Natural killer cell (primary cell): ENCODE results near the gene CORO2A. TPM values are rescaled to one million over a fixed set of nuclear protein-coding genes. Genes with fewer than 3 reads are reported as not detected.
A peak's percentile ranks its signal among the peaks of the same experiment; 100 is the strongest.

Experiments used
- ATAC-seq, 3 donors: fragments of 150-1000 bp in 2 of 3; fragments of 200-7000 bp in 1 of 3; cut with Tn5 transposase; 1 replicate in 1 of 3; 2 replicates in 2 of 3; pipeline ENCODE4 v1.10.0; 2021; ENCODE audit warnings: mild to moderate bottlenecking in 2 of 3, moderate library complexity in 2 of 3
- DNase-seq, 2 donors: peaks; one replicate each; pipeline versions ENCODE4 v3.0.0 to v3.0.0-alpha.2; 2013 to 2021; ENCODE audit warnings: mixed read lengths in 1 of 2
- H3K27ac ChIP-seq: one replicate; pipeline ENCODE4 v1.5.1; 2013; ENCODE audit warnings: mild to moderate bottlenecking, low read length
- H3K27me3 ChIP-seq: one replicate; pipeline ENCODE4 v1.6.1; 2013; ENCODE audit warnings: low read length; ENCODE audit not compliant: control insufficient read depth, insufficient read depth
- H3K36me3 ChIP-seq: one replicate; pipeline ENCODE4 v1.6.1; 2013; ENCODE audit warnings: low read length; ENCODE audit not compliant: control insufficient read depth, insufficient read depth
- H3K4me1 ChIP-seq: one replicate; pipeline ENCODE4 v1.6.1; 2013; ENCODE audit warnings: low read length; ENCODE audit not compliant: control insufficient read depth, insufficient read depth
- H3K4me3 ChIP-seq: one replicate; pipeline ENCODE4 v1.5.1; 2013; ENCODE audit warnings: low read length
- H3K9me3 ChIP-seq: one replicate; pipeline ENCODE4 v1.6.1; 2013; ENCODE audit warnings: low read length; ENCODE audit not compliant: control insufficient read depth, insufficient read depth
- H3K27ac Mint-ChIP-seq, 2 donors: one replicate each; pipeline ENCODE4 v1.8.0; 2022; ENCODE audit warnings: mild to moderate bottlenecking in 2 of 2, mixed read lengths in 2 of 2, moderate library complexity in 1 of 2
- H3K27me3 Mint-ChIP-seq, 2 donors: one replicate each; pipeline ENCODE4 v1.8.0; 2022; ENCODE audit warnings: low read depth in 2 of 2, mixed read lengths in 2 of 2
- H3K36me3 Mint-ChIP-seq: one replicate; pipeline ENCODE4 v1.8.0; 2022; ENCODE audit warnings: mixed read lengths
- H3K4me1 Mint-ChIP-seq, 2 donors: one replicate each; pipeline ENCODE4 v1.8.0; 2022; ENCODE audit warnings: mixed read lengths in 2 of 2
- H3K4me3 Mint-ChIP-seq: one replicate; pipeline ENCODE4 v1.8.0; 2022; ENCODE audit warnings: mild to moderate bottlenecking, moderate library complexity, mixed read lengths
- H3K9me3 Mint-ChIP-seq, 2 donors: one replicate each; pipeline ENCODE4 v1.8.0; 2022; ENCODE audit warnings: mixed read lengths in 2 of 2
- WGBS: methylation state at CpG from one replicate; pipeline ENCODE4 v1.1.7; 2013; ENCODE audit warnings: missing lambda C conversion rate; ENCODE audit not compliant: insufficient coverage; 5-methylcytosine and 5-hydroxymethylcytosine counted together
- intact Hi-C: fragments of 100-400 bp; cut with micrococcal nuclease; formaldehyde crosslinking; loops from one replicate; pipeline ENCODE4 v1.14.2; 2022
- total RNA-seq, 4 donors: library from RNA; stranded (reverse); fragments of 120-200 nt in 1 of 4; gene quantifications; one replicate each; pipeline versions ENCODE4 v1.2.3 to v1.2.4, GENCODE V29; 2013 to 2022
- TF ChIP-seq, protein P1 (sequence below): fragments of 200-600 bp; IDR thresholded peaks from one replicate; pipeline ENCODE4 v1.8.0; 2022; ENCODE audit warnings: antibody characterized with exemption

CORO2A gene
- total RNA-seq, 3 donors from 2014 or later (not counting 1 experiment from before 2014, with no cell fraction given) = 1.9 to 3.6 (median 2.3) TPM

DNA sequence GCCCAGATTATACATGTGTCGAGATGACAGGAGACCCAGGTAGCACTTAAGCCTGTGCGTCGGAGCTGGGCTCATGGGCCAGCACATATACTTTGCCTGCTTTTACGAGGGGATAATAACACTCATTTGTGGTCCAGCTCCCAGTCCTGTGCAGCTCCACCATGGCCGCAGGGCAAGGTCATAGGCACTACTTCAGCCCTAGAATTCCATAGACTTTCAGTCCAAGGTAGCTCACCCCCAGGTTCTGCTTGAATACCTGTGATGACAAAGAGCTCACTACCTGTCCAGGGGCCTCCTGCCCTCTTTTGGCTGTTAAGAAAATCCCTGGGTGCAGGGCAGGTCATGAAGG, 1.7 kb downstream of the CORO2A start:
- intact Hi-C loops = loop anchor here (5.0 kb wide), 1 partner anchor 67 kb away; the partner anchor contains the start of gene TBC1D2

DNA sequence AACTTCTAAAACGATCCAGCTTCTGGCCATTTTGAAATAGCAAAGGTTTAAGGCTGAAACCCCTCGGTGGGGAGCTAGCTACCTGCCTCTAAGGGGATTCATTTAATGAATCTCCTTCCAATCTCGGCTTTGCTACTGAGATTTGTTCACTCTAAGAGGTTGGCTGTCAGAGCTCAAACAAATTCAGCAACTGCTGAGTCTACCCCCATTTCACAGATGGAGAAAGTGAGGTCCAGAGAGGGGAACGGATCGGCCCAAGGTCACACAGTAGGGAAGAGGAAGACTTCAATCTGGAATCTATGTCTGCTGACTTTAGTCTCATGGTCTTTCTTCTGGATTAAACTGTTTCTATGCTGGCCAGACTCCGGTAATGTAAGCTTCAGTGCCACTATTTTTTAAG, 3.0 kb downstream of the CORO2A start:
- Mint-ChIP-seq H3K4me1 (peaks cover 0 to 13% of the 10 kb centered on the region in 2 donors), H3K27ac (no peak overlapping the region), H3K36me3 (no peaks in the 10 kb centered on the region), H3K27me3 (no peaks in the 10 kb centered on the region), H3K9me3 (no peaks in the 10 kb centered on the region), H3K4me3 (no peak overlapping the region)
- Histone ChIP-seq H3K27me3 (no peaks in the 10 kb centered on the region), H3K4me1 (peaks cover 19% of the 10 kb centered on the region), H3K36me3 (no peaks in the 10 kb centered on the region), H3K27ac (no peak overlapping the region), H3K9me3 (no peaks in the 10 kb centered on the region), H3K4me3 (no peak overlapping the region)
- DNase-seq (no peak), ATAC-seq (no peak)
- intact Hi-C loops = no loop called here
- 77% methylated on average over 6 of the region's 6 CpGs for WGBS
- TF ChIP-seq, protein P1, sequence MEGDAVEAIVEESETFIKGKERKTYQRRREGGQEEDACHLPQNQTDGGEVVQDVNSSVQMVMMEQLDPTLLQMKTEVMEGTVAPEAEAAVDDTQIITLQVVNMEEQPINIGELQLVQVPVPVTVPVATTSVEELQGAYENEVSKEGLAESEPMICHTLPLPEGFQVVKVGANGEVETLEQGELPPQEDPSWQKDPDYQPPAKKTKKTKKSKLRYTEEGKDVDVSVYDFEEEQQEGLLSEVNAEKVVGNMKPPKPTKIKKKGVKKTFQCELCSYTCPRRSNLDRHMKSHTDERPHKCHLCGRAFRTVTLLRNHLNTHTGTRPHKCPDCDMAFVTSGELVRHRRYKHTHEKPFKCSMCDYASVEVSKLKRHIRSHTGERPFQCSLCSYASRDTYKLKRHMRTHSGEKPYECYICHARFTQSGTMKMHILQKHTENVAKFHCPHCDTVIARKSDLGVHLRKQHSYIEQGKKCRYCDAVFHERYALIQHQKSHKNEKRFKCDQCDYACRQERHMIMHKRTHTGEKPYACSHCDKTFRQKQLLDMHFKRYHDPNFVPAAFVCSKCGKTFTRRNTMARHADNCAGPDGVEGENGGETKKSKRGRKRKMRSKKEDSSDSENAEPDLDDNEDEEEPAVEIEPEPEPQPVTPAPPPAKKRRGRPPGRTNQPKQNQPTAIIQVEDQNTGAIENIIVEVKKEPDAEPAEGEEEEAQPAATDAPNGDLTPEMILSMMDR = no peak

More for the DNA sequence above, 1.7 kb downstream of the CORO2A start:
- Histone ChIP-seq H3K36me3 (no peaks in the 10 kb centered on the region), H3K4me1 (peaks cover 19% of the 10 kb centered on the region), H3K27ac (no peak overlapping the region), H3K4me3 (no peak overlapping the region), H3K9me3 (no peaks in the 10 kb centered on the region), H3K27me3 (no peaks in the 10 kb centered on the region)
- Mint-ChIP-seq H3K27ac (no peak overlapping the region), H3K27me3 (peaks cover 0 to 5% of the 10 kb centered on the region in 2 donors), H3K4me1 (peaks cover 0 to 13% of the 10 kb centered on the region in 2 donors), H3K36me3 (no peaks in the 10 kb centered on the region), H3K9me3 (no peaks in the 10 kb centered on the region), H3K4me3 (peak overlapping the region; percentile 79)
- WGBS = 96% methylated on average over 5 of the region's 5 CpGs
- DNase-seq (no peak), ATAC-seq (no peak)
- TF ChIP-seq, protein P1 = no peak

DNA sequence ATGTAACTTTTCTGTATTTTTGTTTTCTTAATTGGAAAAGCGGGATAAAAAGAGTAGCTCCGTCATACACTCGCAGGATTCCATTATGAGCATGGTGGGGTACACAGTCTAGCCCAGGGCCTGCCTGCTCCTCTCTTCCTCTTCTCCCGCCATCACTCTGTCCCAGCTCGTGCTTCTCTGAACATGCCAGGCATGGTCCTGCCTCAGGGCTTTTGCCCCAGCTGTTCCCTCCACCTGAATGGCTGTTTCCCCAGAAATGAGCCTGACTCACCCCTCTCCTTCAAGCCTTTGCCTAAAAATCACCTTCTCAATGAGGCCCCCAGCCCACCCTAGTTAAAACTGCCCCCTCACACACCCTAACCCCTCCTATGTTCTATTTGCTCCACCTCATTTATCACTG, 4.5 kb downstream of the CORO2A start:
- TF ChIP-seq, protein P1 = no peak

DNA sequence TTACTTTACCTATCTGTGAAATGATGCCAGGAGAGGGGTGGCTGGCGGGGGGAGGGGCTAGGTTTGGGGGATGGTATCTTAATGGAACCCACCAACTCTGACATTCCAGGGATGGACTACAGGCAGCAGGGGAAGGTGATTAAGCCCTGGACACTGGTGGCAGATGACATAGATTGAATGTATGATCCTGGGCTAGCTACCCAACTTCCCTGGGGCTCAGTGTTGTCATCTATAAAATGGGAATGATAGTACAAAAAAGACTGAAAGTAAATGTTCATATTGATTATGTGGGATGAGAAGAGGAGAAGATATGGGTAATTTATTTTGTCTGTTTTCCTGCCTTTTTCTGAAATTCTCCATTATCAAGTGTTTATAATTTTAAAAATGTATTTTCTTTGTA, 6.2 kb downstream of the CORO2A start:
- H3K9me3 Mint-ChIP-seq = no peaks in the 10 kb centered on the region
- no peaks in the 10 kb centered on the region for H3K36me3 Mint-ChIP-seq
- Histone ChIP-seq H3K9me3 (no peaks in the 10 kb centered on the region), H3K4me3 (no peak overlapping the region), H3K36me3 (no peaks in the 10 kb centered on the region), H3K27me3 (no peaks in the 10 kb centered on the region), H3K27ac (no peak overlapping the region), H3K4me1 (peaks cover 2% of the 10 kb centered on the region)
- H3K4me1 Mint-ChIP-seq = peaks cover 0 to 7% of the 10 kb centered on the region in 2 donors
- DNase-seq = no peak
- H3K27ac Mint-ChIP-seq = no peak overlapping the region
- no peak overlapping the region for H3K4me3 Mint-ChIP-seq
- intact Hi-C loops = no loop called here
- no peaks in the 10 kb centered on the region for H3K27me3 Mint-ChIP-seq
- WGBS = 45% methylated on average over 1 of the region's 1 CpG
- TF ChIP-seq, protein P1 = no peak
- no peak for ATAC-seq

More for the DNA sequence above, 4.5 kb downstream of the CORO2A start:
- no peak overlapping the region for H3K4me3 Mint-ChIP-seq
- Histone ChIP-seq H3K27me3 (no peaks in the 10 kb centered on the region), H3K4me3 (no peak overlapping the region), H3K27ac (no peak overlapping the region), H3K4me1 (peaks cover 13% of the 10 kb centered on the region), H3K9me3 (no peaks in the 10 kb centered on the region), H3K36me3 (no peaks in the 10 kb centered on the region)
- no peaks in the 10 kb centered on the region for H3K9me3 Mint-ChIP-seq
- WGBS = 94% methylated on average over 5 of the region's 5 CpGs
- H3K27me3 Mint-ChIP-seq = no peaks in the 10 kb centered on the region
- DNase-seq (no peak), ATAC-seq (no peak)
- peaks cover 0 to 7% of the 10 kb centered on the region in 2 donors for H3K4me1 Mint-ChIP-seq
- intact Hi-C loops = no loop called here
- H3K36me3 Mint-ChIP-seq = no peaks in the 10 kb centered on the region
- no peak overlapping the region for H3K27ac Mint-ChIP-seq
